GM23338 (cell line): ENCODE results near the gene OCA2. TPM values are rescaled to one million over a fixed set of nuclear protein-coding genes. Genes with fewer than 3 reads are reported as not detected.

ENCODE experiments used
- ATAC-seq: fragments of 200-7000 bp; cut with Tn5 transposase; 3 replicates; pipeline ENCODE4 v1.9.1; 2020
- DNase-seq: peaks from one replicate; pipeline ENCODE4 v3.0.0-alpha.2; 2015; ENCODE audit warnings: low spot score
- H2AFZ ChIP-seq: fragments of 200-600 bp; sonication (generic); 2 replicates; pipeline ENCODE4 v1.8.0; 2016; ENCODE audit warnings: antibody characterized with exemption, mild to moderate bottlenecking, moderate library complexity
- H3F3A ChIP-seq: fragments of 200-600 bp; sonication (generic); replicated peaks from 2 replicates; pipeline ENCODE4 v1.8.0; 2017; ENCODE audit warnings: antibody characterized with exemption, mixed run types, low read depth
- H3K27ac ChIP-seq: fragments of 200-600 bp; sonication (generic); 2 replicates; pipeline ENCODE4 v1.6.1; 2016; ENCODE audit warnings: low read depth
- H3K27me3 ChIP-seq: fragments of 200-600 bp; sonication (generic); 2 replicates; pipeline ENCODE4 v1.8.0; 2016; ENCODE audit warnings: mild to moderate bottlenecking, mixed run types, moderate library complexity; ENCODE audit not compliant: insufficient read depth
- H3K36me3 ChIP-seq: fragments of 200-600 bp; sonication (generic); 2 replicates; pipeline ENCODE4 v1.8.0; 2016; ENCODE audit warnings: mild to moderate bottlenecking; ENCODE audit not compliant: insufficient read depth
- H3K4me1 ChIP-seq: fragments of 200-600 bp; sonication (generic); 2 replicates; pipeline ENCODE4 v1.8.0; 2016; ENCODE audit warnings: mild to moderate bottlenecking, moderate library complexity; ENCODE audit not compliant: insufficient read depth
- H3K4me2 ChIP-seq: fragments of 200-600 bp; sonication (generic); 2 replicates; pipeline ENCODE4 v1.7.1; 2017; ENCODE audit warnings: mixed run types
- H3K4me3 ChIP-seq: fragments of 200-600 bp; sonication (generic); 2 replicates; pipeline ENCODE4 v1.6.1; 2016; ENCODE audit warnings: mixed run types
- H3K79me2 ChIP-seq: fragments of 200-600 bp; sonication (generic); replicated peaks from 2 replicates; pipeline ENCODE4 v1.8.0; 2017; ENCODE audit warnings: mild to moderate bottlenecking; ENCODE audit not compliant: insufficient read depth
- H3K9me2 ChIP-seq: fragments of 200-600 bp; sonication (generic); 2 replicates; pipeline ENCODE4 v1.8.0; 2017; ENCODE audit not compliant: insufficient read depth
- H4K20me1 ChIP-seq: fragments of 200-600 bp; sonication (generic); replicated peaks from 2 replicates; pipeline ENCODE4 v1.8.0; 2017; ENCODE audit warnings: mild to moderate bottlenecking; ENCODE audit not compliant: insufficient read depth
- H3K27ac Mint-ChIP-seq: 2 replicates; pipeline ENCODE4 v1.8.0; 2020; ENCODE audit warnings: inconsistent platforms, mild to moderate bottlenecking, moderate library complexity, mixed read lengths
- H3K27me3 Mint-ChIP-seq: 3 replicates; pipeline ENCODE4 v1.8.0; 2022; ENCODE audit warnings: low read depth, mild to moderate bottlenecking, moderate library complexity, mixed read lengths, inconsistent platforms; ENCODE audit not compliant: insufficient read depth, poor library complexity
- H3K36me3 Mint-ChIP-seq: 3 replicates; pipeline ENCODE4 v1.8.0; 2021; ENCODE audit warnings: low read depth, mild to moderate bottlenecking, inconsistent platforms, moderate library complexity, mixed read lengths
- H3K4me1 Mint-ChIP-seq: 3 replicates; pipeline ENCODE4 v1.8.0; 2020; ENCODE audit warnings: mild to moderate bottlenecking, inconsistent platforms, mixed read lengths
- H3K4me3 Mint-ChIP-seq: 3 replicates; pipeline ENCODE4 v1.8.0; 2021; ENCODE audit warnings: moderate library complexity, mild to moderate bottlenecking, inconsistent platforms, mixed read lengths
- H3K9me3 Mint-ChIP-seq: 3 replicates; pipeline ENCODE4 v1.8.0; 2020; ENCODE audit warnings: moderate library complexity, mild to moderate bottlenecking, inconsistent platforms, mixed read lengths
- CREB1 ChIP-seq: fragments of 250-450 bp; sonication (Bioruptor Pico); IDR thresholded peaks from 2 replicates; pipeline ENCODE4 v1.5.0; 2020; ENCODE audit warnings: low read depth, mild to moderate bottlenecking, moderate library complexity
- CTCF ChIP-seq, 2 experiments: fragments of 200-600 bp in 1 of 2; sonication (generic) in 1 of 2; conservative IDR thresholded peaks; 2 replicates each; pipeline versions ENCODE4 v1.5.1 to v1.6.1; 2016 to 2017; ENCODE audit warnings: antibody characterized with exemption in 2 of 2, low read depth in 2 of 2, mild to moderate bottlenecking in 2 of 2, moderate library complexity in 1 of 2
- EZH2 ChIP-seq: fragments of 200-600 bp; sonication (generic); IDR thresholded peaks from one replicate; pipeline ENCODE4 v1.8.0; 2017; ENCODE audit warnings: antibody characterized with exemption, mild to moderate bottlenecking, low read depth; ENCODE audit not compliant: unreplicated experiment
- JUNB ChIP-seq: IDR thresholded peaks from one replicate; pipeline ENCODE4 v1.6.1; 2016; ENCODE audit warnings: antibody characterized with exemption; ENCODE audit not compliant: unreplicated experiment
- NANOG ChIP-seq: IDR thresholded peaks from 2 replicates; pipeline ENCODE4 v1.6.1; 2016; ENCODE audit warnings: antibody characterized with exemption, borderline replicate concordance
- POLR2AphosphoS5 ChIP-seq: IDR thresholded peaks from 2 replicates; pipeline ENCODE4 v1.6.1; 2016; ENCODE audit warnings: antibody characterized with exemption, low read depth
- REST ChIP-seq: IDR thresholded peaks from one replicate; pipeline ENCODE4 v1.6.1; 2018; ENCODE audit warnings: antibody characterized with exemption; ENCODE audit not compliant: unreplicated experiment
- ZNF331 ChIP-seq: fragments of 250-450 bp; sonication (Bioruptor Pico); IDR thresholded peaks from 2 replicates; pipeline ENCODE4 v1.5.0; 2020; ENCODE audit warnings: low read depth, mild to moderate bottlenecking, moderate library complexity
- polyA plus RNA-seq: library from polyadenylated mRNA; unstranded; fragments of >200 nt; fragmentation: Nextera tagmentation; extraction: Ambion mirVana; gene quantifications from 2 replicates; pipeline ENCODE4 v1.2.1, GENCODE V29; 2016
- total RNA-seq: library from RNA; depleted of rRNA; stranded (reverse); fragments of >200 nt; shearing (Covaris generic); gene quantifications from 2 replicates; pipeline ENCODE4 v1.2.3, GENCODE V29; 2014
- TF ChIP-seq, protein P1 (sequence below): IDR thresholded peaks from 2 replicates; pipeline ENCODE4 v1.6.1; 2016; ENCODE audit warnings: antibody characterized with exemption

The OCA2 gene
- total and polyA plus RNA-seq, 2 experiments from 2014 or later = 0.40 to 0.69 TPM

GRCh38 chr15:28112101-28112760, 13.1 kb upstream of the OCA2 start (continued):
- TF ChIP-seq REST (no peak), EZH2 (no peak), JUNB (no peak), CTCF (conservative IDR thresholded peaks at IDR 0.05; ENCODE audit: low read depth in 2 of 2) (no peak), ZNF331 (no peak)
- TF ChIP-seq, protein P1, sequence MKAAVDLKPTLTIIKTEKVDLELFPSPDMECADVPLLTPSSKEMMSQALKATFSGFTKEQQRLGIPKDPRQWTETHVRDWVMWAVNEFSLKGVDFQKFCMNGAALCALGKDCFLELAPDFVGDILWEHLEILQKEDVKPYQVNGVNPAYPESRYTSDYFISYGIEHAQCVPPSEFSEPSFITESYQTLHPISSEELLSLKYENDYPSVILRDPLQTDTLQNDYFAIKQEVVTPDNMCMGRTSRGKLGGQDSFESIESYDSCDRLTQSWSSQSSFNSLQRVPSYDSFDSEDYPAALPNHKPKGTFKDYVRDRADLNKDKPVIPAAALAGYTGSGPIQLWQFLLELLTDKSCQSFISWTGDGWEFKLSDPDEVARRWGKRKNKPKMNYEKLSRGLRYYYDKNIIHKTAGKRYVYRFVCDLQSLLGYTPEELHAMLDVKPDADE = no peak

GRCh38 chr15:28111543-28111942, 12.4 kb upstream of the OCA2 start:
- Histone ChIP-seq H3K9me2 (no peaks in the 10 kb centered on the region), H3K4me1 (peaks cover 4% of the 10 kb centered on the region; the same call in 1 of the 2 replicates), H4K20me1 (no peaks in the 10 kb centered on the region), H3F3A (no peaks in the 10 kb centered on the region; the same call in 1 of the 2 replicates), H2AFZ (no peak overlapping the region), H3K79me2 (no peaks in the 10 kb centered on the region), H3K4me3 (no peak overlapping the region), H3K27ac (no peak overlapping the region), H3K27me3 (peaks cover 24% of the 10 kb centered on the region), H3K36me3 (peaks cover 8% of the 10 kb centered on the region; the same call in 1 of the 2 replicates), H3K4me2 (no peak overlapping the region)
- no peaks in the 10 kb centered on the region for H3K4me1 Mint-ChIP-seq
- H3K4me3 Mint-ChIP-seq = no peak overlapping the region
- no peak for ATAC-seq
- peaks cover 50% of the 10 kb centered on the region for H3K36me3 Mint-ChIP-seq
- no peak overlapping the region for H3K27ac Mint-ChIP-seq
- no peak for DNase-seq
- H3K27me3 Mint-ChIP-seq = peaks cover 28% of the 10 kb centered on the region
- peaks cover 4% of the 10 kb centered on the region; the same call in 1 of the 3 replicates for H3K9me3 Mint-ChIP-seq
- TF ChIP-seq CREB1 (no peak), JUNB (no peak), REST (no peak), ZNF331 (no peak), NANOG (no peak), POLR2AphosphoS5 (no peak)
